ENCODE results near the gene HELQ. TPM values are rescaled to one million over a fixed set of nuclear protein-coding genes. Genes with fewer than 3 reads are reported as not detected.

HELQ gene
- total RNA-seq, 1 experiment from 2014 or later: 6.7 TPM

Other genes with a start within 250 kb of the HELQ start
- gene COQ2, start 171.0 kb downstream of the HELQ start, total RNA-seq (2014; rRNA removed; shearing (Covaris generic); ENCODE audit: low replicate concordance): 21.8 and 34.9 TPM in 2 replicates
- 2.1 TPM in 1 of 2 replicates, not detected in the other for gene HPSE, start 121.0 kb downstream of the HELQ start, total RNA-seq (2014; rRNA removed; shearing (Covaris generic); ENCODE audit: low replicate concordance)
- gene MRPS18C, start 235 bp upstream of the HELQ start, total RNA-seq (2014; rRNA removed; shearing (Covaris generic); ENCODE audit: low replicate concordance): 20.9 and 26.7 TPM in 2 replicates
- gene ABRAXAS1, start 29.3 kb upstream of the HELQ start, total RNA-seq (2014; rRNA removed; shearing (Covaris generic); ENCODE audit: low replicate concordance): 1.7 and 2.4 TPM in 2 replicates
- 0.16 TPM in 1 of 2 replicates, not detected in the other for gene GPAT3, start 80.3 kb upstream of the HELQ start, total RNA-seq (2014; rRNA removed; shearing (Covaris generic); ENCODE audit: low replicate concordance)

All from MG63 (cell line).